ENCODE results near the gene NFATC1.

DNA sequence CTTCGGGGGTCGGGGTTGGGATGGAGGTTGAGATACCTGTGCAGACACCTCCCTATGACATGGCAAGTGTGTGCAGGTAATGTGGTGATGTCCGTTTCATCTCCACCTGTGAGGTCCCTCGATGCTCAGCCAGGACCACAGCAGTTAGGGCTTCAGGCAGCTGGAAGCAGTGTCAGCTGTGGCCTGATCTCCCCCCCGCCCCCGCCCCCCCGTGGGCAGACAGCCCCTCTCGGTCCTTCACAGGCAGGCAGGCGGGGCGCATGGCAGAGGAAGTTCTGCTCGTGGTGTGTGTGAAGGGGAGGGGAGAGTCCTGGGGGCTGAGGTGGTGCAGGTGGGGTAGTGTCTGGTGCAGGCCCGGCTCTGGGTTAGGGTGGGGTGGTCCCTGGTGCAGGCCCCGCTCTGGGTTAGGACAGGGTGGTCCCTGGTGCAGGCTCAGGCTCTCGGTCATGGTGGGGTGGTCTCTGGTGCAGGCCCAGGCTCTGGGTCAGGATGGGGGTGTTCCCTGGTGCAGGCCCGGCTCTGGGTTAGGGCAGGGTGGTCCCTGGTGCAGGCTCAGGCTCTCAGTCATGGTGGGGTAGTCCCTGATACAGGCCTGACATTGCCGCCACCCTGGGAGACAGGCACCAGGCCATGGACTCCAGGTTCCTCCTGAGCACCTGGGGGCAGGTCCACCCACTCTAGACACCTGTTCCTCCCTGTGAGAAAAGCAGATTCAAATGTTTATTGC, 94.3 kb downstream of the NFATC1 start:
- TF ChIP-seq SUZ12 (IDR thresholded peaks at IDR 0.05; ENCODE audit: extremely low read depth, insufficient read depth, insufficient read length) = no peak
- TF ChIP-seq YY1 (IDR thresholded peaks at IDR 0.05; ENCODE audit: insufficient read depth, insufficient read length) = no peak
- no peak for TF ChIP-seq ZNF274 (IDR thresholded peaks at IDR 0.05; ENCODE audit: low read depth, low read length)

All from NT2/D1 (cell line).